Measurements from ENCODE around the gene LAMA5.

Gene LAMA5

GRCh38 chr20:62307226-62308101 is 59.6 kb downstream of the LAMA5 start:
- FAIRE-seq, result no peak
- no peak for DNase-seq (ENCODE audit: insufficient read length, low spot score)

- no peak for FAIRE-seq
These were observed 60.5 kb downstream of the LAMA5 start for GRCh38 chr20:62306414-62307187.

GRCh38 chr20:62305765-62306413 is 61.2 kb downstream of the LAMA5 start:
- FAIRE-seq (no peak), DNase-seq (ENCODE audit: insufficient read length, low spot score) (no peak)

More at GRCh38 chr20:62306414-62307187, 60.5 kb downstream of the LAMA5 start:
- no peak for DNase-seq (ENCODE audit: insufficient read length, low spot score)

DNA sequence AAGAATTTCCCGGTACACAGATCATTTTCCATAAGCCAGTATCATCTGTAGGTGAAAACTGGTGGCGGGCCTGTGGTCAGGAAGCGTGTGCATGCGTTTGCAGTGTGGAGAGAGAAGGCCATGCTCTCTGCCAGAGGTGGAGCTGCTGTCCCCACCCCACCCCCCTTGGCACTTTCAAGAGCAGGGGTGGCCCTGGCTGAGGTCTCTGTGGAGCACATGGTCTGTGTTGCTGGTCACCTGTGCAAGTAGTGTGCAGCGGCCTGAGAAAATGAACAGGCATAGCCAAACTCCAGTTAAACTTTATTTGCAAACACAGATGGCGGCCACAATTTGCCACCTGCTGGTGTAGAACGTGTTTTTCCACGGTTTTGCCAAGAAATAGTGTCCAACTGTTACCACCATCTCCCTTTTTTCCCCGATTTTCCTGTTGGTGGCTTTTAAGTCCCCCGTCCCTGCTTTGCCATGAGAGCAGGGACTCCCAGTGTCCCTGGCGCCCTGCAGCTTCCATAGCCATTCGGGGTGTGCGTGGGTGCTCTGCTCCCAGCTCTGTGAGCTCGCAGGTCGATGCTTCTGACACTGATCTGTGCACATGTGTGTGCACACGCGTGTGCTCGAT is 61.9 kb downstream of the LAMA5 start:
- FAIRE-seq, result no peak
- DNase-seq (ENCODE audit: insufficient read length, low spot score), result no peak

GRCh38 chr20:62304331-62305148 is 62.6 kb downstream of the LAMA5 start:
- DNase-seq (ENCODE audit: insufficient read length, low spot score), result no peak
- no peak for FAIRE-seq

DNA sequence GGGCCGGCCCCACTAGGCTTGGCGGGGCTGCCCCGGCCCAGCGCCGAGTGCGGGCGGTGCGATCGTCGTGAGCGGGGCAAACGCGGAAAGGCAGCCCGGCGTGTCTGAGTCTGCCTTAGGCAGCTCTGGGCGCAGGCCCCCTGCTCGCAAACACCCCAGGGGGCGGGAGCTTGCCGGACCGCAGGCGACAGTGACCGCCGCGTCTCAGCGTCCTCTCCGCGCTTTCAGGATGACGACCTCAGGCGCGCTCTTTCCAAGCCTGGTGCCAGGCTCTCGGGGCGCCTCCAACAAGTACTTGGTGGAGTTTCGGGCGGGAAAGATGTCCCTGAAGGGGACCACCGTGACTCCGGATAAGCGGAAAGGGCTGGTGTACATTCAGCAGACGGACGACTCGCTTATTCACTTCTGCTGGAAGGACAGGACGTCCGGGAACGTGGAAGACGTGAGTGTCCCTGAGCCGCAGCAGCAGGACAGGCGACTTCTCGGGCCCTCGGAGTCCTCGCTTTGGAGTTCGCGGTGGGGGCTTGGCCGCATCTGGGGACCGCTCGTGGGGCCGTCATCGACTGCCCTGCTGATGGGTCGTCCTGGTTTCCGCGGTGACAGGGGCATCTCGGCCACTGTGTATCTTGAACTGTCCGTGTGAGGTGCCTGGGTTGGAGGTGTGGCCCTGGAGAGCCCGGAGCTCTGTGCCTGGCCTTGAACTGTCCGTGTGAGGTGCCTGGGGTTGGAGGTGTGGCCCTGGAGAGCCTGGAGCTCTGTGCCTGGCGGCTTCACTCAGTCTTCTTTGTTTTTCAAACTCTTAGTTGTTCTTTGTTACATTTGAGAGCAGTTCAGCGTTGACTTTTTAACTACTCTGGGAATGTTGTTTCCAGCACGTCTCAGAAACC is 63.5 kb downstream of the LAMA5 start:
- DNase-seq (ENCODE audit: insufficient read length, low spot score), result no peak
- FAIRE-seq, result no peak

DNA sequence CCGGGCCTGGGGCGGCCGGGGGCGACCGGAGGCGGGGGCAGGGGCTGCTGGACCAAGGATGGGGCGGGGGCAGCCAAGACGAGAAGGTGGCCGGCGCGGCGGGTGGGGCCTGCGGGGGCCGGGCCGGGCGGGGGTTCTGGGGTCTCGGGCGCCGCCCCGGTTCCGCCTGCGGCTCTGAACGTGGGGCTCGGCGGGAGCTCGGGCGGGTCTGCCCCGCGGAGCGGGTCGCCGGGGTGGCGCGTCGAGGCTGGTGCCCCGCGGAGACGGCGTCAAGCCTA is 64.1 kb downstream of the LAMA5 start:
- FAIRE-seq (no peak), DNase-seq (ENCODE audit: insufficient read length, low spot score) (no peak)

DNA sequence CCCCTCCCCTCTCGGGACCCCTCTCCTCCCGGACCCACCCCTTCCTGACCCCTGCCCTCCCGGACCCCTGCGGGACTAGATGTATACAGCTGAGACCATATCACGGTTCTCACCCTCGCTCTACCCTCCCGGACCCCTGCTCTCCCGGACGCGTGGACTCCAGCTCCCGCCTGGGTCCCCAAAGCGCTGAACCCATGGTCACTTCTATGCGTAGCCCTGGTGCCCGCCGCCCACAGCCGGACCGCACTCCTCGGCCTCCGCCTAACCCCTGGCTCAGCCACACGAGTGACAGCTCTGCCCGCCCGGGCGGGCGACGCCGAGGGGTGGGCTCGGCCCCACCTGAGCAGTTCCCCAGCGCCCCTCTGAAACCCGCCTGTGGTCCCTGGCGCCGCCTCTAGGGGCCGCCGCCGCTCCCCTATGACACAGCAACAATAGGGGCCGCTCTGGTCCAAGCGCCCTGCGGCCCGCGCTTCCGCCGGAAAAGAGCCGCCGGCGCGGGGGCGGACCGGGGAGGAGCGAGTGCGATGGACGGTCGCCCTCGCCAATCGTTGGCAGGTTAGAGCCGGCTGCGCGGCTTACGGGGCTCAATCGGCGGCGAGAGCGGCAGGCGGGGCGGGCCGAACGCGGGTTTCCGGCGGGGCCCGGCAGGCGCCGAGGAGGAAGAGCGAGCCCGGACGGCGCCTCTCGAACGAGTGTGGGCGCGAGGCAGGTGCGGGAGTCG is 64.6 kb downstream of the LAMA5 start, which contains the start of gene ADRM1:
Gene ADRM1 (plus strand): TSS at position 657 of the 721 bp plus-strand sequence. CDS start 572 bp downstream, outside the sequence.
- peak; percentile 52 for FAIRE-seq
- peak; percentile 100 for DNase-seq (ENCODE audit: insufficient read length, low spot score)

DNA sequence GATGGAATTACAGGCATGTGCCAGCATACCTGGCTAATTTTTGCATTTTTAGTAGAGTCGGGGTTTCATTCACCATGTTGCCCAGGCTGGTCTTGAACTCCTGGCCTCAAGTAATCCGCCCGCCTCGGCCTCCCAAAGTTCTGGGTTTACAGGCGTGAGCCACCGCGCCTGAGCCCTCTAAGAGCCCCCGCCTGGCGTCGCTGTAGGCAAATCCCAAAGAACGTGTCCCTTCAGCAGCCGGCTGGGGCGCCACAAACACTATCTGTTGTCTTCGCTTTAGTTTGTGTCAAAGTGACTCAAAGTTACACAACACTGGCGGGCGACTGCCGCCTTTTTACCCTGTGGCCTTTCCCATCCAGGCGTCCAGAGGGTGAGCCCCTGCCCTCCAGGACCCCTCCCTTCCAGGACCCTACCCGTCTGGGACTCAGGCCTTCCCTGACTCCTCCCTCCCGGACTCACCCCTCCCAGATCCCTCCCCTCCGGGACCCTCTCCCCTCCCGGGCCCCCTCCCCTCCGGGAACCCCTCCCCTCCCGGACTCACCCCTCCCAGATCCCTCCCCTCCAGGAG is 65.3 kb downstream of the LAMA5 start:
- FAIRE-seq (peak; percentile 78), DNase-seq (ENCODE audit: insufficient read length, low spot score) (peak; percentile 94)

- no peak for FAIRE-seq
- DNase-seq (ENCODE audit: insufficient read length, low spot score), result no peak
These were observed 65.9 kb downstream of the LAMA5 start for GRCh38 chr20:62301111-62301668.

DNA sequence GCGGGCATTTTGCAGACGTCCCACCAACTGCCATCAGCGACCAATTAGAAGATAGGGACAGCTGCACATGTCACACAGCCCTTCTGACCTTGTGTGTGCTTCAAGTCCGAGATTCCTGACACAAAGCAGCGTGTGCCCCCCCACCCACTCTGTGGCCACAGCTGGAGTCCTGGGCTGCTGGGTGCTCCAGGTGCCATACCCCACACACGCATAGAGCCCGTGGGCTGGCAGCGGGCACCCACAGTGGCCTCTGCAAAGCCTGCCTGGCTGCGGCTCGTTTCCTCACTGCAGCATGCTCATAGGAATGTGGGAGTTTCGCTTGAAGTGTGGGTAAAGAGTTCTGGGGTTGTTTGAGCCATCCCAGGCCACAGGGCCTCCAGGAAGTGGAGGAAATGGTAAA is 66.8 kb downstream of the LAMA5 start:
- DNase-seq (ENCODE audit: insufficient read length, low spot score), result no peak
- FAIRE-seq, result no peak

DNA sequence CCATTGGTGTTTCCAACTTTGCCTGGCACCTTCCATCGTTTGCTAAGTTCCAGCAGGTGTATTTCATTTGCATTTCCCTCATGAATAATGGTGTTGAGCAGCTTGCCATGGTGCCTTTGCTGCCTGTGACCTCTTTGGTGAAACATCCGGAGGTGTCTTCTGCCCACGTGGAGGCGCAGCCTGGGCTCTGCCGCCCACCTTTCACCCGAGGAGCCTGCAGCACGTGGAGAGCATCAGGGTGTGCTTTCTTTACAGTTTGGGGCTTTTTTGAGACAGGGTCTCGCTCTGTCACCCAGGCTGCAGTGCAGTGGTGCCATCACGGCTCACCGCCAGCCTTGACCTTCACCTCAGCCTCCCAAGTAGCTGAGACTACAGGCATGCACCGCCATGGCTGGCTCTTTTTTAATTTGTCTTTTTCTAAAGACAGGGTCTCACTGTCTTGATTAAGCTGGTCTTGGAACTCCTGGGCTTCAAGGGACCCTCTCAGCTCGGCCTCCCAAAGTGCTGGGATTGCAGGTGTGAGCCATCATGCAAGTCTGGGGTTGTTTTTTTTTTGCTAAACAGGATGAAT is 67.4 kb downstream of the LAMA5 start:
- no peak for FAIRE-seq
- DNase-seq (ENCODE audit: insufficient read length, low spot score), result no peak

GRCh38 chr20:62298577-62299249 is 68.4 kb downstream of the LAMA5 start:
- DNase-seq (ENCODE audit: insufficient read length, low spot score), result no peak
- FAIRE-seq, result no peak

GRCh38 chr20:62297449-62298227 is 69.5 kb downstream of the LAMA5 start:
- no peak for DNase-seq (ENCODE audit: insufficient read length, low spot score)
- no peak for FAIRE-seq

- FAIRE-seq (no peak), DNase-seq (ENCODE audit: insufficient read length, low spot score) (no peak)
These were observed 70.2 kb downstream of the LAMA5 start for GRCh38 chr20:62296724-62297448.

DNA sequence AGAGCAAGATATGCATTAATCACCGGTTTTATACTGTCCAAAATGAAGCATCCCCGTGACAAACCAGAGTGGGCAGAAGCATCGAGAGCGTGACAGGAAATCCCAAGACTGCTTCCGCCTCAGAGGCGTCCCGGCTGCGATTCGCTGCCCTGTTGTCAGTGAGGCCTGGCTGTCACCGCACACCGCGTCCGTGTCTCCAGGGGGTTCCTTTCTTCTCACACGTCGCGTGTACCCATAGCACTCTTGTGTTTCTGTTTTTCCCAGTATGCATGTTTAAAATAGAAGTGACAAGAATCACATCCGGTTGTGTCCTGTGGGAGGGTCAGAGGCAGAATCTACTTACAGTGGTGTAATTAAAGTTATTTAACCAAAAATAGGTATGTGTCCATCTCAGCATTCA is 72.6 kb downstream of the LAMA5 start:
- FAIRE-seq (no peak), DNase-seq (ENCODE audit: insufficient read length, low spot score) (no peak)
